NCI-H2081 treated with DMSO at 0.1 percent for 48 hours (cell line): Measurements from ENCODE around the gene USP48.
"Not testable (repeated sequence)": the region's sequence is repeated elsewhere in the genome, so short reads cannot be mapped to it uniquely, and the experiment has no call there.

Experiments used
- DNase-seq: peaks from one replicate; lab custom pipeline; 2025; lab: John Stamatoyannopoulos, UW

The USP48 gene

GRCh38 chr1:21782868-21783678 lies at the start of gene USP48:
Gene USP48, minus strand, starts transcription at chr1:21783149. Its CDS starts 192 bp downstream, at chr1:21782957.
- peak; percentile 79 for DNase-seq

GRCh38 chr1:21831454-21831970 lies 48.6 kb upstream of the USP48 start:
- DNase-seq = no peak

- DNase-seq = no peak
Observed at GRCh38 chr1:21830792-21831453, 48.0 kb upstream of the USP48 start.

- DNase-seq = no peak
Observed at GRCh38 chr1:21829294-21829693, 46.3 kb upstream of the USP48 start.

- DNase-seq = no peak
Observed at GRCh38 chr1:21828506-21829210, 45.7 kb upstream of the USP48 start.

GRCh38 chr1:21828075-21828474 lies 45.1 kb upstream of the USP48 start:
- DNase-seq = no peak

- DNase-seq = no peak
Observed at GRCh38 chr1:21827141-21827679, 44.3 kb upstream of the USP48 start.

- DNase-seq = not testable (repeated sequence)
Observed at GRCh38 chr1:21826694-21827093, 43.7 kb upstream of the USP48 start.

GRCh38 chr1:21825393-21825792 lies 42.4 kb upstream of the USP48 start:
- no peak for DNase-seq

GRCh38 chr1:21824926-21825325 lies 42.0 kb upstream of the USP48 start:
- no peak for DNase-seq

GRCh38 chr1:21823980-21824702 lies 41.2 kb upstream of the USP48 start:
- DNase-seq = no peak

- DNase-seq = no peak
Observed at GRCh38 chr1:21823206-21823979, 40.4 kb upstream of the USP48 start.

GRCh38 chr1:21822349-21822748 lies 39.4 kb upstream of the USP48 start:
- no peak for DNase-seq

- no peak for DNase-seq
Observed at GRCh38 chr1:21821385-21822019, 38.6 kb upstream of the USP48 start.

- DNase-seq = no peak
Observed at GRCh38 chr1:21820597-21821232, 37.8 kb upstream of the USP48 start.

- DNase-seq = no peak
Observed at GRCh38 chr1:21818656-21819055, 35.7 kb upstream of the USP48 start.

GRCh38 chr1:21816602-21817302 lies 33.8 kb upstream of the USP48 start:
- no peak for DNase-seq

- no peak for DNase-seq
Observed at GRCh38 chr1:21815724-21816321, 32.9 kb upstream of the USP48 start.
